Prostate gland (tissue), 2 donors: ENCODE data around the gene LEKR1. TPM values are rescaled to one million over a fixed set of nuclear protein-coding genes. Genes with fewer than 3 reads are reported as not detected.

Experiments
- DNase-seq: peaks from one replicate; pipeline ENCODE4 v3.0.0-alpha.2; 2019; ENCODE audit warnings: low spot score
- H3K27ac ChIP-seq, 2 donors: fragments of 200-600 bp; sonication (generic); 2 replicates each; pipeline ENCODE4 v1.5.1; 2017 to 2019
- H3K27me3 ChIP-seq: fragments of 200-600 bp; sonication (generic); replicated peaks from 2 replicates; pipeline ENCODE4 v1.5.1; 2019; ENCODE audit not compliant: insufficient read depth
- H3K36me3 ChIP-seq, 2 donors: fragments of 200-600 bp; sonication (generic); 1 replicate in 1 of 2; 2 replicates in 1 of 2; pipeline versions ENCODE4 v1.5.1 to v1.8.1; 2017 to 2019
- H3K4me1 ChIP-seq: fragments of 200-600 bp; sonication (generic); replicated peaks from 2 replicates; pipeline ENCODE4 v1.5.1; 2019
- H3K4me3 ChIP-seq, 2 donors: fragments of 200-600 bp; sonication (generic); 2 replicates each; pipeline ENCODE4 v1.5.1; 2017 to 2019
- H3K9me3 ChIP-seq: fragments of 200-600 bp; sonication (generic); 2 replicates; pipeline ENCODE4 v1.5.1; 2017
- CTCF ChIP-seq, 4 experiments: fragments of 200-600 bp in 2 of 4; fragments of 450-650 bp in 2 of 4; sonication (generic) in 2 of 4; IDR thresholded peaks; 1 replicate in 3 of 4; 2 replicates in 1 of 4; pipeline ENCODE4 v1.5.1; 2016 to 2019; ENCODE audit warnings: antibody characterized with exemption in 4 of 4, mild to moderate bottlenecking in 2 of 4, moderate library complexity in 2 of 4
- POLR2A ChIP-seq: fragments of 450-650 bp; IDR thresholded peaks from one replicate; pipeline ENCODE4 v1.6.1; 2016; ENCODE audit warnings: antibody characterized with exemption, mild to moderate bottlenecking
- POLR2AphosphoS5 ChIP-seq: sonication (generic); formaldehyde crosslinking; IDR thresholded peaks from one replicate; pipeline ENCODE4 v1.6.1; 2017; ENCODE audit warnings: antibody characterized with exemption
- whole genome bisulfite sequencing: methylation state at CpG from one replicate; pipeline ENCODE4 v1.1.5; 2018; 5-methylcytosine and 5-hydroxymethylcytosine counted together
- intact Hi-C: fragments of 100-400 bp; cut with DNase I; formaldehyde crosslinking; loops from one replicate; pipeline ENCODE4 v1.14.2; 2022
- total RNA-seq, 2 donors: library from RNA; depleted of rRNA; stranded (reverse); fragments of >200 nt; gene quantifications; one replicate each; pipeline ENCODE4 v1.1.0, GENCODE V29; 2016

The LEKR1 gene
- total RNA-seq, 2 donors from 2014 or later, result 2.2 to 4.4 TPM

- no peak for DNase-seq
- no peak for TF ChIP-seq POLR2AphosphoS5
- TF ChIP-seq CTCF (IDR thresholded peaks at IDR 0.05), result no peak
- TF ChIP-seq POLR2A, result no peak
- H3K36me3 ChIP-seq, result no peaks in the 10 kb centered on the region
- intact Hi-C loops, result no loop called here
- H3K27me3 ChIP-seq, result no peaks in the 10 kb centered on the region
- no peaks in the 10 kb centered on the region for H3K4me1 ChIP-seq
- H3K9me3 ChIP-seq, result no peaks in the 10 kb centered on the region
- H3K4me3 ChIP-seq, result no peak overlapping the region
- no peak overlapping the region for H3K27ac ChIP-seq
- 21% methylated on average over 1 of the region's 1 CpG for WGBS
These were observed 199.9 kb downstream of the LEKR1 start for GRCh38 chr3:157026091-157026490.

- TF ChIP-seq POLR2A, result no peak
- TF ChIP-seq POLR2AphosphoS5, result no peak
- TF ChIP-seq CTCF (IDR thresholded peaks at IDR 0.05), result no peak
- no peak overlapping the region for H3K27ac ChIP-seq
- WGBS, result 65% methylated on average over 7 of the region's 7 CpGs
- no peak for DNase-seq
- H3K27me3 ChIP-seq, result no peaks in the 10 kb centered on the region
- no peaks in the 10 kb centered on the region for H3K36me3 ChIP-seq
- intact Hi-C loops, result no loop called here
- H3K4me1 ChIP-seq, result no peaks in the 10 kb centered on the region
- no peak overlapping the region for H3K4me3 ChIP-seq
- H3K9me3 ChIP-seq, result no peaks in the 10 kb centered on the region
These were observed 201.9 kb downstream of the LEKR1 start for GRCh38 chr3:157027861-157028745.

- no peak overlapping the region for H3K27ac ChIP-seq
- H3K9me3 ChIP-seq, result no peaks in the 10 kb centered on the region
- DNase-seq, result no peak
- TF ChIP-seq POLR2A (no peak), CTCF (IDR thresholded peaks at IDR 0.05) (no peak), POLR2AphosphoS5 (no peak)
- H3K4me3 ChIP-seq, result no peak overlapping the region
- H3K4me1 ChIP-seq, result no peaks in the 10 kb centered on the region
- H3K27me3 ChIP-seq, result no peaks in the 10 kb centered on the region
- intact Hi-C loops, result no loop called here
- no peaks in the 10 kb centered on the region for H3K36me3 ChIP-seq
- 86% methylated on average over 3 of the region's 3 CpGs for WGBS
These were observed 203.2 kb downstream of the LEKR1 start for GRCh38 chr3:157029365-157029790.

- H3K27ac ChIP-seq, result no peak overlapping the region
- no peak overlapping the region for H3K4me3 ChIP-seq
- intact Hi-C loops, result no loop called here
- H3K4me1 ChIP-seq, result no peaks in the 10 kb centered on the region
- TF ChIP-seq CTCF (IDR thresholded peaks at IDR 0.05) (no peak), POLR2AphosphoS5 (no peak), POLR2A (no peak)
- 79% methylated on average over 4 of the region's 4 CpGs for WGBS
- no peaks in the 10 kb centered on the region for H3K9me3 ChIP-seq
- no peaks in the 10 kb centered on the region for H3K27me3 ChIP-seq
- no peaks in the 10 kb centered on the region for H3K36me3 ChIP-seq
- no peak for DNase-seq
These were observed 204.6 kb downstream of the LEKR1 start for GRCh38 chr3:157030712-157031111.

GRCh38 chr3:157033001-157033400 lies 206.8 kb downstream of the LEKR1 start:
- intact Hi-C loops, result no loop called here
- no peaks in the 10 kb centered on the region for H3K36me3 ChIP-seq
- H3K9me3 ChIP-seq, result no peaks in the 10 kb centered on the region
- no peaks in the 10 kb centered on the region for H3K27me3 ChIP-seq
- no peak overlapping the region for H3K4me3 ChIP-seq
- H3K4me1 ChIP-seq, result no peaks in the 10 kb centered on the region
- no peak for TF ChIP-seq POLR2A
- TF ChIP-seq CTCF (IDR thresholded peaks at IDR 0.05), result no peak
- TF ChIP-seq POLR2AphosphoS5, result no peak
- WGBS, result 86% methylated on average over 2 of the region's 2 CpGs
- no peak overlapping the region for H3K27ac ChIP-seq
- DNase-seq, result no peak
